Measurements from ENCODE around the gene PAQR7.

PAQR7 gene

GRCh38 chr1:25895365-25895990, 20.0 kb upstream of the PAQR7 start:
- H3K4me3 ChIP-seq (ENCODE audit: low read depth, low read length), result no peak overlapping the region
- TF ChIP-seq CTCF (IDR thresholded peaks at IDR 0.05; ENCODE audit: low read depth, low read length, missing control alignments), result peak; percentile 97
- peak; percentile 59 for DNase-seq (ENCODE audit: low read depth)

GRCh38 chr1:25893116-25893515, 17.6 kb upstream of the PAQR7 start:
- TF ChIP-seq CTCF (IDR thresholded peaks at IDR 0.05; ENCODE audit: low read depth, low read length, missing control alignments), result no peak
- DNase-seq (ENCODE audit: low read depth), result no peak
- H3K4me3 ChIP-seq (ENCODE audit: low read depth, low read length), result no peak overlapping the region

GRCh38 chr1:25891606-25892005, 16.1 kb upstream of the PAQR7 start:
- no peak for DNase-seq (ENCODE audit: low read depth)
- H3K4me3 ChIP-seq (ENCODE audit: low read depth, low read length), result no peak overlapping the region
- TF ChIP-seq CTCF (IDR thresholded peaks at IDR 0.05; ENCODE audit: low read depth, low read length, missing control alignments), result no peak

- H3K4me3 ChIP-seq (ENCODE audit: low read depth, low read length), result no peak overlapping the region
- no peak for TF ChIP-seq CTCF (IDR thresholded peaks at IDR 0.05; ENCODE audit: low read depth, low read length, missing control alignments)
- no peak for DNase-seq (ENCODE audit: low read depth)
Observed at GRCh38 chr1:25890239-25891034, 14.9 kb upstream of the PAQR7 start.

- H3K4me3 ChIP-seq (ENCODE audit: low read depth, low read length), result no peak overlapping the region
- no peak for TF ChIP-seq CTCF (IDR thresholded peaks at IDR 0.05; ENCODE audit: low read depth, low read length, missing control alignments)
- no peak for DNase-seq (ENCODE audit: low read depth)
Observed at GRCh38 chr1:25889470-25889869, 14.0 kb upstream of the PAQR7 start.

GRCh38 chr1:25888426-25888987, 13.0 kb upstream of the PAQR7 start:
- no peak overlapping the region for H3K4me3 ChIP-seq (ENCODE audit: low read depth, low read length)
- TF ChIP-seq CTCF (IDR thresholded peaks at IDR 0.05; ENCODE audit: low read depth, low read length, missing control alignments), result no peak
- DNase-seq (ENCODE audit: low read depth), result no peak

Data from GM12864 (cell line).